Colonic mucosa (tissue), 4 donors: ENCODE results near the gene PARG. TPM values are rescaled to one million over a fixed set of nuclear protein-coding genes. Genes with fewer than 3 reads are reported as not detected.
"Not testable (repeated sequence)": the region's sequence is repeated elsewhere in the genome, so short reads cannot be mapped to it uniquely, and the experiment has no call there.

Experiments
- DNase-seq: peaks from one replicate; pipeline ENCODE4 v3.0.0-alpha.2; 2020
- H3K27ac ChIP-seq: fragments of 200-600 bp; one replicate; pipeline ENCODE4 v1.8.0; 2021
- H3K27me3 ChIP-seq: fragments of 200-600 bp; one replicate; pipeline ENCODE4 v1.8.0; 2021
- H3K36me3 ChIP-seq: fragments of 200-600 bp; one replicate; pipeline ENCODE4 v1.8.0; 2021
- H3K4me1 ChIP-seq: fragments of 200-600 bp; one replicate; pipeline ENCODE4 v1.8.0; 2021; ENCODE audit warnings: mild to moderate bottlenecking
- H3K4me3 ChIP-seq: fragments of 200-600 bp; one replicate; pipeline ENCODE4 v1.8.0; 2021
- H3K9ac ChIP-seq, 2 donors: one replicate each; pipeline ENCODE4 v1.7.0; 2013; ENCODE audit warnings: control low read depth in 2 of 2, low read depth in 2 of 2, low read length in 2 of 2
- H3K9me3 ChIP-seq: fragments of 200-600 bp; one replicate; pipeline ENCODE4 v1.8.0; 2021
- CTCF ChIP-seq: fragments of 200-600 bp; IDR thresholded peaks from one replicate; pipeline ENCODE4 v1.8.0; 2022; ENCODE audit warnings: antibody characterized with exemption, mild to moderate bottlenecking
- intact Hi-C: fragments of 100-400 bp; cut with DNase I; formaldehyde crosslinking; loops from one replicate; pipeline ENCODE4 v1.14.1; 2022
- total RNA-seq, 2 donors: library from RNA; stranded (reverse); fragmentation: NEBNext Ultra II Directional in 1 of 2; extraction: Animal tissue kit (Norgen Biotek cat#: 25700) in 1 of 2; gene quantifications; one replicate each; pipeline ENCODE4 v1.2.1, GENCODE V29; 2021
- donor health status: healthy.
- donor health status: DM: no; HTN: no; CAD: no.
- donor health status: DM: no; HTN: no; CAD: no.

Gene PARG
- total RNA-seq, 2 donors from 2014 or later: 26.1 to 29.6 TPM

- Histone ChIP-seq H3K27ac (no peak overlapping the region), H3K4me3 (no peak overlapping the region), H3K9me3 (no peaks in the 10 kb centered on the region), H3K27me3 (no peaks in the 10 kb centered on the region), H3K36me3 (no peaks in the 10 kb centered on the region), H3K4me1 (no peaks in the 10 kb centered on the region), H3K9ac (no peak overlapping the region)
- intact Hi-C loops: no loop called here
- no peak for DNase-seq
- TF ChIP-seq CTCF: no peak
Observed at GRCh38 chr10:49784681-49785080, 157.1 kb downstream of the PARG start.

- DNase-seq: no peak
- Histone ChIP-seq H3K4me3 (no peak overlapping the region), H3K9ac (no peak overlapping the region), H3K9me3 (no peaks in the 10 kb centered on the region), H3K36me3 (no peaks in the 10 kb centered on the region), H3K27me3 (no peaks in the 10 kb centered on the region), H3K4me1 (no peaks in the 10 kb centered on the region), H3K27ac (no peak overlapping the region)
- TF ChIP-seq CTCF: no peak
- intact Hi-C loops: no loop called here
Observed at GRCh38 chr10:49783645-49784044, 158.2 kb downstream of the PARG start.

GRCh38 chr10:49781247-49781646 is 160.6 kb downstream of the PARG start:
- Histone ChIP-seq H3K36me3 (no peaks in the 10 kb centered on the region), H3K4me1 (no peaks in the 10 kb centered on the region), H3K4me3 (no peak overlapping the region), H3K9ac (no peak overlapping the region), H3K9me3 (no peaks in the 10 kb centered on the region), H3K27ac (no peak overlapping the region), H3K27me3 (no peaks in the 10 kb centered on the region)
- intact Hi-C loops: no loop called here
- TF ChIP-seq CTCF: no peak
- no peak for DNase-seq

- DNase-seq: no peak
- Histone ChIP-seq H3K9me3 (no peaks in the 10 kb centered on the region), H3K36me3 (no peaks in the 10 kb centered on the region), H3K9ac (no peak overlapping the region), H3K27ac (no peak overlapping the region), H3K4me1 (no peaks in the 10 kb centered on the region), H3K27me3 (no peaks in the 10 kb centered on the region), H3K4me3 (no peak overlapping the region)
- intact Hi-C loops: no loop called here
- TF ChIP-seq CTCF: no peak
Observed at GRCh38 chr10:49778197-49778596, 163.6 kb downstream of the PARG start.

GRCh38 chr10:49776851-49777250 is 165.0 kb downstream of the PARG start:
- Histone ChIP-seq H3K27me3 (no peaks in the 10 kb centered on the region), H3K36me3 (no peaks in the 10 kb centered on the region), H3K4me3 (no peak overlapping the region), H3K4me1 (no peaks in the 10 kb centered on the region), H3K27ac (no peak overlapping the region), H3K9ac (no peak overlapping the region), H3K9me3 (no peaks in the 10 kb centered on the region)
- no peak for TF ChIP-seq CTCF
- intact Hi-C loops: no loop called here
- DNase-seq: no peak

- Histone ChIP-seq H3K27me3 (no peaks in the 10 kb centered on the region), H3K27ac (no peak overlapping the region), H3K4me1 (no peaks in the 10 kb centered on the region), H3K9me3 (no peaks in the 10 kb centered on the region), H3K9ac (no peak overlapping the region), H3K36me3 (no peaks in the 10 kb centered on the region), H3K4me3 (no peak overlapping the region)
- no peak for DNase-seq
- no peak for TF ChIP-seq CTCF
- intact Hi-C loops: no loop called here
Observed at GRCh38 chr10:49775014-49775413, 166.8 kb downstream of the PARG start.

GRCh38 chr10:49772944-49773343 is 168.9 kb downstream of the PARG start:
- H3K4me3 ChIP-seq, H3K36me3 ChIP-seq, H3K9ac ChIP-seq, DNase-seq, intact Hi-C loops, H3K4me1 ChIP-seq, H3K9me3 ChIP-seq, H3K27ac ChIP-seq: not testable (repeated sequence)
- H3K27me3 ChIP-seq: peaks cover 12% of the 10 kb centered on the region

GRCh38 chr10:49771046-49771445 is 170.8 kb downstream of the PARG start:
- intact Hi-C loops, H3K9me3 ChIP-seq, H3K27ac ChIP-seq, H3K4me3 ChIP-seq, H3K9ac ChIP-seq, H3K36me3 ChIP-seq, H3K4me1 ChIP-seq, DNase-seq: not testable (repeated sequence)
- H3K27me3 ChIP-seq: peaks cover 19% of the 10 kb centered on the region
